GM12892 (cell line): ENCODE results near the gene ECM2.

Source experiments
- POLR2A ChIP-seq: IDR thresholded peaks from 2 replicates; pipeline ENCODE4 v1.6.1; 2011; ENCODE audit warnings: low read depth, low read length, control low read depth
- TAF1 ChIP-seq: IDR thresholded peaks from 2 replicates; pipeline ENCODE4 v1.6.1; 2011; ENCODE audit warnings: low read depth, mild to moderate bottlenecking, control low read depth, low read length, borderline replicate concordance

DNA sequence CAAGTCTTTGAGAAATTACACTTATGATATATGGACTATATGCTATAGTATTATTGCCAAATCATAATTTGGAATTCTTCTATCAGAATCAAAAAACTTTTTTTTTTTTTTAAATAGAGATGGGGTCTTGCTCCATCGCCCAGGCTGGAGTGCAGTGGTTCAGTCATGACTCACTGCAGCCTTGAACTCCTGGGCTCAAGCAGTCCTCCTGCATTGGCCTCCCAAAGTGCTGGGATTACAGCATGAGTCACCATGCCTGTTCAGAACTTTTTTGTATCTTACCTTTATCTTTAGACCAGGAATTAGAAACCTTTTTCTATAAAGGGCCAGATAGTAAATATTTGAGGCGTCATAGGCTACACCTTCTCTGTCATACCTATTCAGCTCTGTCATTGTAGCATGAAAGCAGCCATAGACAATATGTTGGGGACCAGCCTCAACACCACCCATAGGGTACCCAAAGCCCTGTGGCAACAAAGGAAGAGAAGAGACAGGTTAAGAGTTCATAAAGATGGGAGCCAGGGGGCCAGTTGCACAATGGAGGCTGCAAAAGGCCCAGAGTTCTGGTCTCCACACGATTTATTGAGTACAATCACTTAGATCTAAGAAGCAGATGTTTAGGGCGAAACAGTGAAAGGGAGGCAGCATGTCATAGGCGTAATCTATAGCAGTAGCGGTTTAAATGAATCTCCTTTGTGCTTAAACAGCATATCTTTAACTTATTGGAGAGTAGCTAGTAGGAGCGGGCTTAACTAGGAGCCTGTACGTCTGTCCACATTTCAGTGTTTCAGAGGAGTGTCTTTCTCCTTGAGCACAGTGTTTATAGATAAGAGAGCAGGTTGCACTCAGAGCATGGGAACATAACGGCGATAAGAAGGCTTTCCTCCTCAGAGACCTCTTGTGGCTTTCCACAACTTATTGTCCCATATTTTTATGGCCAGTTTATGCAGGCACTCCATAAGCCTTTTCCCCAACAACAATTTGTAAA lies 12.5 kb downstream of the ECM2 start:
- TF ChIP-seq POLR2A, result no peak
- TF ChIP-seq TAF1, result no peak
